ENCODE results near the gene ACTN4.

Gene ACTN4

DNA sequence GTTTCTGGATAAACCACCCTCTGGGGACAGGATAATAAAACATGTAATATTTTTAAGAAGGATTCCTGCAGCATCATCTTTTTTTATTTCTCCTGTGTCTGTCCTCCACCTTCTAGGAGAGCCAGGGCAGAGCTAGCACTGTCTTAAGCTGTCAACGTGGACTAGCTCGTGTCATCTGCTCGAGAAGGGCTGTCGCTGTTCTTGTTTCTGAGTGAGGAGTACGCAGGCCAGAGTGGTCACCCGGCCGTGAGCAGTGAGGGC lies 83.0 kb downstream of the ACTN4 start:
- Histone ChIP-seq H2AFZ (ENCODE audit: low read depth, low read length) (no peak overlapping the region), H3K4me2 (ENCODE audit: insufficient read depth, low read length) (no peak overlapping the region), H3K4me1 (ENCODE audit: insufficient read depth, low read length) (no peaks in the 10 kb centered on the region), H3K9me3 (ENCODE audit: insufficient read depth, low read length, severe bottlenecking) (no peaks in the 10 kb centered on the region), H3K79me2 (ENCODE audit: insufficient read depth, low read length) (no peaks in the 10 kb centered on the region), H3K27ac (ENCODE audit: low read length) (no peak overlapping the region), H3K9ac (ENCODE audit: low read depth, low read length) (no peak overlapping the region), H3K36me3 (ENCODE audit: insufficient read depth, low read length) (peaks cover 49% of the 10 kb centered on the region), H3K27me3 (ENCODE audit: insufficient read depth, low read length, poor library complexity) (no peaks in the 10 kb centered on the region), H4K20me1 (ENCODE audit: insufficient read depth, low read length) (peaks cover 3% of the 10 kb centered on the region; the same call in 1 of the 2 replicates), H3K4me3 (ENCODE audit: low read depth in 1 of 2, low read length in 2 of 2) (no peak overlapping the region)
- no peak for DNase-seq
- TF ChIP-seq EZH2 (IDR thresholded peaks at IDR 0.05; ENCODE audit: borderline replicate concordance, low read depth, low read length, severe bottlenecking), result no peak
- TF ChIP-seq, protein P1, sequence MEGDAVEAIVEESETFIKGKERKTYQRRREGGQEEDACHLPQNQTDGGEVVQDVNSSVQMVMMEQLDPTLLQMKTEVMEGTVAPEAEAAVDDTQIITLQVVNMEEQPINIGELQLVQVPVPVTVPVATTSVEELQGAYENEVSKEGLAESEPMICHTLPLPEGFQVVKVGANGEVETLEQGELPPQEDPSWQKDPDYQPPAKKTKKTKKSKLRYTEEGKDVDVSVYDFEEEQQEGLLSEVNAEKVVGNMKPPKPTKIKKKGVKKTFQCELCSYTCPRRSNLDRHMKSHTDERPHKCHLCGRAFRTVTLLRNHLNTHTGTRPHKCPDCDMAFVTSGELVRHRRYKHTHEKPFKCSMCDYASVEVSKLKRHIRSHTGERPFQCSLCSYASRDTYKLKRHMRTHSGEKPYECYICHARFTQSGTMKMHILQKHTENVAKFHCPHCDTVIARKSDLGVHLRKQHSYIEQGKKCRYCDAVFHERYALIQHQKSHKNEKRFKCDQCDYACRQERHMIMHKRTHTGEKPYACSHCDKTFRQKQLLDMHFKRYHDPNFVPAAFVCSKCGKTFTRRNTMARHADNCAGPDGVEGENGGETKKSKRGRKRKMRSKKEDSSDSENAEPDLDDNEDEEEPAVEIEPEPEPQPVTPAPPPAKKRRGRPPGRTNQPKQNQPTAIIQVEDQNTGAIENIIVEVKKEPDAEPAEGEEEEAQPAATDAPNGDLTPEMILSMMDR (IDR thresholded peaks at IDR 0.05; ENCODE audit: borderline replicate concordance, extremely low read depth, low read length, poor library complexity, severe bottlenecking), result no peak
- no peak for ATAC-seq (ENCODE audit: insufficient read depth, low read depth)

DNA sequence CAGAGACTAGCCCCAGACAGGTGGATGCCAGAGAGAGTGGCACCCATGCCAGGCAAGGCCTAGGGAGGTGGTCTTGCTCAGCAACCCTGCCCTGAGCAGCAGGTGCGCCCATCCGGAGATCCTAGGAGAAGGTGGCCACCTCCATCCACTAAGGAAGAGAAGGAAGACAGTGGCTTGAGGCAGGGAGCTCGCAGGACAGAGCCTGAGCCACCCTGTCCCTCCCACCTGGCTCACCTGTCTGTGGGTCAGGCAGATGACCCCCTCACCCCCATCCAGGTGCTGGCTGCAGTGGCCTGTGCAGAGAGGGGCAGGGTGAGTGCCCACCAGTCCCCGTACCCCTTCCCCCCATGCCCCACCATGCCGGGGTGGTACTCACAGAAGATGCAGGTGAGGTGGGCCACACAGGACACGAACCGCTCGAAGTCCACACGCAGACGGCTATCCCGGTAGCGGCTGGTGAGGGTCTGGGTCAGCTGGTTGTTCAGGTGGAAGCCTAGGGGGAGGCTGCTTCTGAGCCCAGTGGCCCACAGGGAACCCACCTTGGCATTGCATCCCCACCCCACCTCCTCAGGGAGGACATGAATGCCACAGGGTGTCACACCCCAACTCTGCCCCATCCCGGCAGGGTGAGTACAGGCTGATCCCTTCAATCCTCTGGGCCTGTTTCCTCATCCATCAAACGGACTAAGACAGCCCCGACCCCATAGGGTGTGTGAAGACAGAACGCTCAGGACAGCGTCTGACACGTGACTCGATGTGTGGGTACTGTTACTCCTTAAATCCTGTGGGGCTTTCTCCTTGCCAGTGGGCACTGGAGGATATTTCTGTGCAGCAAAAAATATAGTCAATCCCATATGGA lies 83.5 kb downstream of the ACTN4 start:
- no peak for ATAC-seq (ENCODE audit: insufficient read depth, low read depth)
- H3K4me2 ChIP-seq (ENCODE audit: insufficient read depth, low read length), result no peak overlapping the region
- peaks cover 3% of the 10 kb centered on the region; the same call in 1 of the 2 replicates for H4K20me1 ChIP-seq (ENCODE audit: insufficient read depth, low read length)
- H3K27ac ChIP-seq (ENCODE audit: low read length), result no peak overlapping the region
- H3K4me3 ChIP-seq (ENCODE audit: low read depth in 1 of 2, low read length in 2 of 2), result no peak overlapping the region
- H3K9me3 ChIP-seq (ENCODE audit: insufficient read depth, low read length, severe bottlenecking), result no peaks in the 10 kb centered on the region
- no peaks in the 10 kb centered on the region for H3K27me3 ChIP-seq (ENCODE audit: insufficient read depth, low read length, poor library complexity)
- no peaks in the 10 kb centered on the region for H3K4me1 ChIP-seq (ENCODE audit: insufficient read depth, low read length)
- H3K36me3 ChIP-seq (ENCODE audit: insufficient read depth, low read length), result peaks cover 43% of the 10 kb centered on the region
- no peak for DNase-seq
- TF ChIP-seq, protein P1 (IDR thresholded peaks at IDR 0.05; ENCODE audit: borderline replicate concordance, extremely low read depth, low read length, poor library complexity, severe bottlenecking), result no peak
- no peak for TF ChIP-seq EZH2 (IDR thresholded peaks at IDR 0.05; ENCODE audit: borderline replicate concordance, low read depth, low read length, severe bottlenecking)
- no peak overlapping the region for H3K9ac ChIP-seq (ENCODE audit: low read depth, low read length)
- no peaks in the 10 kb centered on the region for H3K79me2 ChIP-seq (ENCODE audit: insufficient read depth, low read length)
- H2AFZ ChIP-seq (ENCODE audit: low read depth, low read length), result no peak overlapping the region

GRCh38 chr19:38731654-38732301 lies 84.3 kb downstream of the ACTN4 start:
- no peak overlapping the region for H3K27ac ChIP-seq (ENCODE audit: low read length)
- DNase-seq, result no peak

More at GRCh38 chr19:38731654-38732301, 84.3 kb downstream of the ACTN4 start:
- Histone ChIP-seq H3K9me3 (ENCODE audit: insufficient read depth, low read length, severe bottlenecking) (no peaks in the 10 kb centered on the region), H3K79me2 (ENCODE audit: insufficient read depth, low read length) (no peaks in the 10 kb centered on the region), H4K20me1 (ENCODE audit: insufficient read depth, low read length) (no peaks in the 10 kb centered on the region; the same call in 1 of the 2 replicates), H3K9ac (ENCODE audit: low read depth, low read length) (no peak overlapping the region), H2AFZ (ENCODE audit: low read depth, low read length) (no peak overlapping the region), H3K4me3 (ENCODE audit: low read depth in 1 of 2, low read length in 2 of 2) (no peak overlapping the region), H3K27me3 (ENCODE audit: insufficient read depth, low read length, poor library complexity) (no peaks in the 10 kb centered on the region), H3K4me1 (ENCODE audit: insufficient read depth, low read length) (no peaks in the 10 kb centered on the region), H3K36me3 (ENCODE audit: insufficient read depth, low read length) (peaks cover 35% of the 10 kb centered on the region), H3K4me2 (ENCODE audit: insufficient read depth, low read length) (no peak overlapping the region)
- TF ChIP-seq, protein P1 (IDR thresholded peaks at IDR 0.05; ENCODE audit: borderline replicate concordance, extremely low read depth, low read length, poor library complexity, severe bottlenecking), result no peak
- TF ChIP-seq EZH2 (IDR thresholded peaks at IDR 0.05; ENCODE audit: borderline replicate concordance, low read depth, low read length, severe bottlenecking), result no peak
- ATAC-seq (ENCODE audit: insufficient read depth, low read depth), result no peak

Measured in DND-41 (cell line).